Measurements from ENCODE around the gene RASA3. TPM values are rescaled to one million over a fixed set of nuclear protein-coding genes. Genes with fewer than 3 reads are reported as not detected.

RASA3 gene
- total RNA-seq, 1 experiment from 2014 or later = 0.26 TPM

DNA sequence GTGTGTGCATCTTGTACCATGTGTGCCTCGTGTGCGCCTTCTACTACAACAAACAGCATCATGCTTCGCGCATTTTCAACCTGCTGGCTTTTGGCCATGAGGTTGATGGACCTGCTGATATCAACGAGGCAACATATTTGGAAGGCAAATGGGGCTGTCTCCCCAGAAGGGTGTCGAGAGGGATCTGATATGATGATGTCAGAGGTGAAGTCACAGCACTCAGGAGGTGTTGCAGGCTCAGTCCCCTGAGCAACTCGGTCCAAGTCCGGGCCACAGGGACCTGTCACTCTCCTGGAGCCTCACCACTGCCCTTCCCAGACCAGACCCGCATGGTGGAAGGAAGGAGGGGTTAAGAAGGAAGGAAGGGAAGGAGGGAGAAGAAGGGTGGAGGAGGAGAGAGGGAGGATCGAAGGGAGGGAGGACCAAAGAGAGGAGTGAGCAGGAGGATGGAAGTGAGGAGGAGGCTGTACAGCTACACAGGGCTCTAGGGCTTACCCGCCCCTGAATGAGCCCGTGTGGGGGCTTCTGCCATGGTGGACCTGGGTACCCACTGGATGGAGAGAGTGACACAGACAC is 151.8 kb downstream of the RASA3 start:
- no peaks in the 10 kb centered on the region for H3K9me3 Mint-ChIP-seq (ENCODE audit: low read depth, unreplicated experiment)
- H3K27me3 Mint-ChIP-seq (ENCODE audit: unreplicated experiment) = no peaks in the 10 kb centered on the region
- no peak for TF ChIP-seq CTCF (IDR thresholded peaks at IDR 0.05; ENCODE audit: unreplicated experiment)
- DNase-seq = no peak
- no peak overlapping the region for H3K27ac Mint-ChIP-seq (ENCODE audit: unreplicated experiment)
- no TSS peak for BruUV-seq (replicated peaks)
- H3K36me3 Mint-ChIP-seq (ENCODE audit: insufficient read depth, unreplicated experiment) = no peaks in the 10 kb centered on the region
- intact Hi-C loops (cut with micrococcal nuclease; ENCODE audit: unreplicated experiment) = no loop called here
- no peak overlapping the region for H3K4me3 Mint-ChIP-seq (ENCODE audit: low read depth, unreplicated experiment)
- no peaks in the 10 kb centered on the region for H3K4me1 Mint-ChIP-seq (ENCODE audit: low read depth, unreplicated experiment)
- CTCF ChIA-PET = no interaction called here

- Mint-ChIP-seq H3K9me3 (ENCODE audit: low read depth, unreplicated experiment) (no peaks in the 10 kb centered on the region), H3K4me3 (ENCODE audit: low read depth, unreplicated experiment) (no peak overlapping the region), H3K27me3 (ENCODE audit: unreplicated experiment) (no peaks in the 10 kb centered on the region), H3K36me3 (ENCODE audit: insufficient read depth, unreplicated experiment) (no peaks in the 10 kb centered on the region), H3K4me1 (ENCODE audit: low read depth, unreplicated experiment) (no peaks in the 10 kb centered on the region), H3K27ac (ENCODE audit: unreplicated experiment) (no peak overlapping the region)
- CTCF ChIA-PET = no interaction called here
- no peak for TF ChIP-seq CTCF (IDR thresholded peaks at IDR 0.05; ENCODE audit: unreplicated experiment)
- intact Hi-C loops (cut with micrococcal nuclease; ENCODE audit: unreplicated experiment) = no loop called here
- BruUV-seq (replicated peaks) = no TSS peak
- no peak for DNase-seq
Measured at GRCh38 chr13:113979791-113980471, 152.5 kb downstream of the RASA3 start.

DNA sequence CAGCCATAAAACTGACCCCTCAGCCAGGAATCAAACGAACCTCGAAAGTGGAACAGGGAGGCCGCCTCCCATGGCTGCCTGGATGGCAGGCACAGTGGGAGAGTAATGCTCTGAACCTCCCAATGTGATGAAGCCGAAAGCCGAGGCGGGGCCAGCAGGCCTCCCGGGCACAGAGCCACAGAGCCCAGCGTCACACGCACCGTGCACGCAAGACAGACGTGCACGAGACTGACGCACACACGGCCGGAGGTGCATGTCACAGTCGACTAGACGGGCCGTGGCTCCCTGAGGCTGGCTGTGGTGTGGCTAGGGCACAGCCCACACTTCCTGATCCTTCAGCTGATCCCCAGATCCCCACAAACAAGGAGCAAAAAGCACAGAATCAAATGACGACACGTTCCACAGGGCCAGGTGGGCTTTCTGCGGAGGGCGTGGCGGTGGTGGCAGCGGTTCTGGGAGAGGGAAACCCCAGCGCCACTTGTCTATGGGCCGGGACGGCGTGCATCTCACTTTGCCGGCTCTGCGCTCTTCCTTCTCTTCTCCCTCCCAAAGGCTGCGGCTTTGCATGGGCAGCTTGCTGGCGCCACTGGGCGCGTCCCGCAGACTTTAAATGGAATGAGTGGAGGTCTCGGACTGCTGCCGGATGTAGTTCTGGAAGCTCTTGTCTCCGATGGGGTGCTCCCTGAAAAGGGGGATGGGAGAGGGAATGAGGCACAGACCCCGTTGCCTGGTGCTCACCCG is 153.5 kb downstream of the RASA3 start:
- intact Hi-C loops (cut with micrococcal nuclease; ENCODE audit: unreplicated experiment) = no loop called here
- Mint-ChIP-seq H3K4me3 (ENCODE audit: low read depth, unreplicated experiment) (no peak overlapping the region), H3K9me3 (ENCODE audit: low read depth, unreplicated experiment) (no peaks in the 10 kb centered on the region), H3K27ac (ENCODE audit: unreplicated experiment) (no peak overlapping the region), H3K36me3 (ENCODE audit: insufficient read depth, unreplicated experiment) (no peaks in the 10 kb centered on the region), H3K4me1 (ENCODE audit: low read depth, unreplicated experiment) (no peaks in the 10 kb centered on the region), H3K27me3 (ENCODE audit: unreplicated experiment) (no peaks in the 10 kb centered on the region)
- CTCF ChIA-PET = no interaction called here
- no TSS peak for BruUV-seq (replicated peaks)
- TF ChIP-seq CTCF (IDR thresholded peaks at IDR 0.05; ENCODE audit: unreplicated experiment) = no peak
- DNase-seq = no peak

DNA sequence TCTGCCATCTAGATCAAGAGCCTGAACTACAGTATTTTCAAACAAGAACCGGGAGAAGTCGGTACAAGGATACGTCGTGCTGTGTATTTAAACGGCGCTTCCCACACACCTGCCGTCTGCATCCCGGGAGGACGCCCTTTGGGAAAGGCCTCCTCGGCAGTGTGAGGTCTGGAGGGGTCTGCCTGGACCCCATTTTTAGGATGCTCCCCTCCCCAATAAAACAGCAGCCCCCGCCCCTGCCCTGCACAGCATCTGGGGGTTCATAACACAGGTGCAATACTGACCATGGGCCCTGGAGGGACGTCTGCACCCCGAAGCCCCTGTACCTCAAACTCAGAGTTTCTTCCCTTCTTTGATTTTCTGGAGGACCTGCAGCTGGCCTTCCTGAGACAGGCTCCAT is 154.4 kb downstream of the RASA3 start:
- no TSS peak for BruUV-seq (replicated peaks)
- Mint-ChIP-seq H3K27me3 (ENCODE audit: unreplicated experiment) (no peaks in the 10 kb centered on the region), H3K9me3 (ENCODE audit: low read depth, unreplicated experiment) (no peaks in the 10 kb centered on the region), H3K4me1 (ENCODE audit: low read depth, unreplicated experiment) (no peaks in the 10 kb centered on the region), H3K36me3 (ENCODE audit: insufficient read depth, unreplicated experiment) (no peaks in the 10 kb centered on the region), H3K4me3 (ENCODE audit: low read depth, unreplicated experiment) (no peak overlapping the region), H3K27ac (ENCODE audit: unreplicated experiment) (no peak overlapping the region)
- CTCF ChIA-PET = no interaction called here
- TF ChIP-seq CTCF (IDR thresholded peaks at IDR 0.05; ENCODE audit: unreplicated experiment) = no peak
- intact Hi-C loops (cut with micrococcal nuclease; ENCODE audit: unreplicated experiment) = no loop called here
- DNase-seq = no peak
